Left lung (tissue), 10 donors: Measurements from ENCODE around the gene ZNF710. TPM values are rescaled to one million over a fixed set of nuclear protein-coding genes. Genes with fewer than 3 reads are reported as not detected.

Experiments
- ATAC-seq: fragments of 200-7000 bp; cut with Tn5 transposase; one replicate; pipeline ENCODE4 v1.9.1; 2020; ENCODE audit warnings: moderate library complexity
- DNase-seq, 4 donors: peaks; one replicate each; pipeline ENCODE4 v3.0.0-alpha.2; 2013 to 2020
- H3K27ac ChIP-seq, 2 donors: fragments of 200-600 bp; sonication (generic) in 1 of 2; one replicate each; pipeline versions ENCODE4 v1.5.0 to v1.8.0; 2020 to 2021
- H3K27me3 ChIP-seq, 2 donors: fragments of 200-600 bp; sonication (generic) in 1 of 2; one replicate each; pipeline versions ENCODE4 v1.5.0 to v1.8.0; 2020 to 2021
- H3K36me3 ChIP-seq, 2 donors: fragments of 200-600 bp; sonication (generic) in 1 of 2; one replicate each; pipeline versions ENCODE4 v1.5.0 to v1.8.0; 2020 to 2021
- H3K4me1 ChIP-seq, 2 donors: fragments of 200-600 bp; one replicate each; pipeline ENCODE4 v1.8.0; 2021
- H3K4me3 ChIP-seq, 2 donors: fragments of 200-600 bp; sonication (generic) in 1 of 2; one replicate each; pipeline versions ENCODE4 v1.5.0 to v1.8.0; 2020 to 2021; ENCODE audit warnings: mild to moderate bottlenecking in 1 of 2
- H3K9me3 ChIP-seq, 2 donors: fragments of 200-600 bp; sonication (generic) in 1 of 2; one replicate each; pipeline versions ENCODE4 v1.5.0 to v1.8.0; 2020 to 2021
- intact Hi-C, 2 donors: fragments of 100-400 bp; cut with DNase I; formaldehyde crosslinking; loops; one replicate each; pipeline versions ENCODE4 v1.11.2 to v1.14.2; 2022
- polyA plus RNA-seq, 6 donors: library from polyadenylated mRNA; unstranded; fragments of 120-200 nt; gene quantifications; one replicate each; pipeline ENCODE4 v1.2.1, GENCODE V29; 2013; ENCODE audit not compliant: insufficient read length in 6 of 6
- total RNA-seq, 2 donors: library from RNA; stranded (reverse); fragmentation: NEBNext Ultra II Directional; extraction: Animal tissue kit (Norgen Biotek cat#: 25700); gene quantifications; one replicate each; pipeline ENCODE4 v1.2.1, GENCODE V29; 2021
- TF ChIP-seq, protein P1 (sequence below), 2 donors: fragments of 200-600 bp; sonication (generic) in 1 of 2; IDR thresholded peaks; one replicate each; pipeline versions ENCODE4 v1.5.0 to v1.8.0; 2021; ENCODE audit warnings: antibody characterized with exemption in 2 of 2
- donor health status: DM: no; HTN: yes; CAD: no.
- donor health status: DM: no; HTN: no; CAD: no.

Gene ZNF710
- total and polyA plus RNA-seq, 8 donors = 27.9 to 53.7 (median 39.9) TPM

DNA sequence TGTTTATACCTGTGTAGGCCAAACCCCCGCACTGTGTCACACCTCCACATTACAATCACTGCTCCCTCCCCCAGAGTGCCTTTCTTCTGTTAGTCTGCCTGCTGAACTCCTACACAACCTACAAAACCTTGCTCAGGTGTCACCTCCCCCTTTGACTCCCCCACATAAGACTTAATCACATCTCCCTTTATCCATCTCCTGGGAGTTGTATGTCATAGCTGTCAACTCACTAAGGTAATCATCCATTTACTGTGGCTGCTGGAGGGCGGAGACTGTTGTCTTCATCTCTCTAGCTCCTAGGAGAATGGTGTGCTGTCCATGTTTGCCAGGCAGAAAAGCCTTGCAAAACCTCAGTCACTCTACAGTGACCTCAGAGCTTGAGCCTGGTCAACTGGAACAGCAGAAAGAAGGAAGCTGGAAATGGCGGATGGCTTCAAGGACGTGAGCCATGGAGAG lies 43.8 kb downstream of the ZNF710 start:
- Histone ChIP-seq H3K27ac (no peak overlapping the region), H3K4me1 (peaks cover 25 to 82% of the 10 kb centered on the region in 2 donors), H3K9me3 (no peaks in the 10 kb centered on the region), H3K27me3 (no peaks in the 10 kb centered on the region), H3K36me3 (peaks cover 0 to 5% of the 10 kb centered on the region in 2 donors), H3K4me3 (no peak overlapping the region)
- no peak for ATAC-seq
- TF ChIP-seq, protein P1, sequence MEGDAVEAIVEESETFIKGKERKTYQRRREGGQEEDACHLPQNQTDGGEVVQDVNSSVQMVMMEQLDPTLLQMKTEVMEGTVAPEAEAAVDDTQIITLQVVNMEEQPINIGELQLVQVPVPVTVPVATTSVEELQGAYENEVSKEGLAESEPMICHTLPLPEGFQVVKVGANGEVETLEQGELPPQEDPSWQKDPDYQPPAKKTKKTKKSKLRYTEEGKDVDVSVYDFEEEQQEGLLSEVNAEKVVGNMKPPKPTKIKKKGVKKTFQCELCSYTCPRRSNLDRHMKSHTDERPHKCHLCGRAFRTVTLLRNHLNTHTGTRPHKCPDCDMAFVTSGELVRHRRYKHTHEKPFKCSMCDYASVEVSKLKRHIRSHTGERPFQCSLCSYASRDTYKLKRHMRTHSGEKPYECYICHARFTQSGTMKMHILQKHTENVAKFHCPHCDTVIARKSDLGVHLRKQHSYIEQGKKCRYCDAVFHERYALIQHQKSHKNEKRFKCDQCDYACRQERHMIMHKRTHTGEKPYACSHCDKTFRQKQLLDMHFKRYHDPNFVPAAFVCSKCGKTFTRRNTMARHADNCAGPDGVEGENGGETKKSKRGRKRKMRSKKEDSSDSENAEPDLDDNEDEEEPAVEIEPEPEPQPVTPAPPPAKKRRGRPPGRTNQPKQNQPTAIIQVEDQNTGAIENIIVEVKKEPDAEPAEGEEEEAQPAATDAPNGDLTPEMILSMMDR (IDR thresholded peaks at IDR 0.05) = no peak
- no peak for DNase-seq
- intact Hi-C loops = no loop called here

DNA sequence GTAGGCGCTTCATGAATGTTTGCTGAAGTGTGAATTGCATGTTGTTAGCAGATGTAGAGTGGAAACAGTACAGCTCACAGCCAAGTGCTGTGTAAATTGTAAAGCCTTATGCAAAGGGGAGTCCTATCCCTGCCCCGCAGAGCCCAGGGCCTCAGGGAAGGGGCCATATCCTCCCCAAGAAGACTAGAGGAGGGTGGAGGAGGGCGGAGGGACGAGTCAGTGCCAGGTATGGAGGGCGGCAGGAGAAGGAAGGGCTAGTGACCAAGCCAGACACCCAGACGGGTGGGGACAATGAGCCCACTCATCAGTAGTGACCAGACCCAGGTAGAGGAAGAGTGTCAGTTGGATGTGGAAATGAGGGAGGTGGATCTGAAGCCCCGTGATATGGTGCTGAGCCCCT lies 45.2 kb downstream of the ZNF710 start:
- peak overlapping the region; percentile 57 to 80 for H3K27ac ChIP-seq
- TF ChIP-seq, protein P1 (IDR thresholded peaks at IDR 0.05) = no peak
- H3K4me3 ChIP-seq = no peak overlapping the region
- H3K36me3 ChIP-seq = peaks cover 0 to 5% of the 10 kb centered on the region in 2 donors
- DNase-seq = no peak
- no peaks in the 10 kb centered on the region for H3K9me3 ChIP-seq
- no peaks in the 10 kb centered on the region for H3K27me3 ChIP-seq
- intact Hi-C loops = no loop called here
- H3K4me1 ChIP-seq = peaks cover 21 to 80% of the 10 kb centered on the region in 2 donors
- ATAC-seq = peak; percentile 24

DNA sequence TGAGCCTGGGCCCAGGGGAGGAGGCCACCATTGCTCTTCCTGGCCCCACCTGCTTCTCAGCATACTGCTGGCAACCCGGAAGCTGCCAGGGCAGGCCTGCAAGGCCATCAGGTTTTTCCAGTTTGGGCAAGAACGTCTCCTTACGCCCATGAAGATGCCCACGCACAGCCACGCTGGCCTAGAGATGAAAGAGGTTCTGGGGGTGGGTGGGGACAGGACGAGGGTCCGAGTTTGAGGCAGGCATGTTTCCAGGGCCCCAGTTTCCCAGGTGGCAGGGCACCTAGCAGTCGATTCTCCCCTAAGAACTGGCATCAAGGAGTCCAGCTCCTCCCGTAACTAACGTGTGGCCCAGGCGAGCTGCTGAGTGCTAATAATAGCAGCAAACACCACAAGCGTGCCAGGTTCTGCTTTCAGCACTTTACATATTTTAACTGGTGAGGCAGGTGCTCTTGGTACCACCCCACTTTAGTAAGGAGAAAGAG lies 45.8 kb downstream of the ZNF710 start:
- TF ChIP-seq, protein P1 (IDR thresholded peaks at IDR 0.05) = no peak
- DNase-seq = peak in 3 of 4 donors; percentile 73 to 86 (median 74)
- Histone ChIP-seq H3K36me3 (peaks cover 0 to 5% of the 10 kb centered on the region in 2 donors), H3K4me3 (no peak overlapping the region), H3K9me3 (no peaks in the 10 kb centered on the region), H3K27ac (peak overlapping the region; percentile 57 to 80), H3K27me3 (no peaks in the 10 kb centered on the region), H3K4me1 (peaks cover 21 to 84% of the 10 kb centered on the region in 2 donors)
- ATAC-seq = peak; percentile 84
- intact Hi-C loops = no loop called here

DNA sequence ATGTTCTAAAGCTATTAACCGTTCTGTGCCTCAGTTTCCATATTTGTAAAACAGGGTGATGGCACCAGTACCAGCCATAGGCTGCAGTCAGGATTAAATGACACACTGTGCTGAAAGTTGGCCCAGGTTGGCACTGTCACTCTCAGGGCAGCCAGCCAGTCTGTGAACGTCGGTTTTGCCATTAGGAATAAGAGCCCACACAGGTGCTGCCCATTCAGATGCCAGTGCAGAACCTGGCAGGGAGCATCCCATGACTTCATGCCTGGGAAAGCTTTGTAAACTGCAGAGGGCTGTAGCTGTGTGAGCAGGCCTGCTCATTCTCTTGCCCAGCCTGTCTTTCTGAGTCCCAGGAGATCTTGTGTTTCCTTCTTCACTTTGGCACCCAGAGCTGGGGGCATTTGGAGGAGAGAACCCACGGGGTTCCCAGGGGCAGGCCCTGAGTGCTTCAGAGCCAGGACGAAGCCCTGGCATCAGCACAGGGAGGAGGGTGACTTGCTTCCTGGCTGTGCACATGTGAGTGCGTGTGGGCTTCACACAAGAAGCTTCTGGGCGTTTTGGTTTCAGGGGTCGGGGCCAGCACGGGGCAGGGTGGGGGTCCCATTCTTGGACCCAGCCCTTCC lies 46.9 kb downstream of the ZNF710 start:
- TF ChIP-seq, protein P1 (IDR thresholded peaks at IDR 0.05) = no peak
- intact Hi-C loops = no loop called here
- H3K27ac ChIP-seq = peak overlapping the region; percentile 57 to 80
- no peak overlapping the region for H3K4me3 ChIP-seq
- peaks cover 0 to 5% of the 10 kb centered on the region in 2 donors for H3K36me3 ChIP-seq
- no peaks in the 10 kb centered on the region for H3K9me3 ChIP-seq
- DNase-seq (no peak), ATAC-seq (peak; percentile 14)
- H3K27me3 ChIP-seq = no peaks in the 10 kb centered on the region
- peaks cover 21 to 78% of the 10 kb centered on the region in 2 donors for H3K4me1 ChIP-seq

DNA sequence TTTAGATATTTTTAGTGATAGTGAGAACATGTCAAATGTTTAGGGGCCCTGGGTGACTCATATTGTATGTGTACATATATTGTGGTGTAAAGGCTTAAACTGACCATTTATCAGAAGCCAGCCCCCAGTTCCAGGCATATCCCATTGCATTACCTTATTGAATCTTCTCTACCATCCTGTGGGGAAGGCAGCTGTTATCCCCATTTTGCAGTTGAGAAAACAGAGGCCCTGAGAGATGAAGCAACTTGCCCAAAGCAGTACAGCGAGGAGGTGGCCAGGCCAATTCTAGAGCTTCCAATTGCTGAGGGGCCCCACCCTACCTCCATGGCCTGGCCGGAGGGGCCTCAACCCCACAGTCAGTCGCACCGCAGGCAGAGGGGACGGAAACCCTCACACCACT lies 47.9 kb downstream of the ZNF710 start:
- TF ChIP-seq, protein P1 (IDR thresholded peaks at IDR 0.05) = no peak
- H3K4me3 ChIP-seq = no peak overlapping the region
- intact Hi-C loops = no loop called here
- H3K36me3 ChIP-seq = peaks cover 0 to 5% of the 10 kb centered on the region in 2 donors
- no peaks in the 10 kb centered on the region for H3K9me3 ChIP-seq
- H3K27ac ChIP-seq = peak overlapping the region in 1 of 2 donors; percentile 57
- DNase-seq = no peak
- peaks cover 21 to 75% of the 10 kb centered on the region in 2 donors for H3K4me1 ChIP-seq
- no peak for ATAC-seq
- no peaks in the 10 kb centered on the region for H3K27me3 ChIP-seq
